ENCODE results near the gene HDAC4. TPM values are rescaled to one million over a fixed set of nuclear protein-coding genes. Genes with fewer than 3 reads are reported as not detected.

HDAC4 gene
- total RNA-seq, 2 donors from 2014 or later: 8.1 to 20.1 TPM

DNA sequence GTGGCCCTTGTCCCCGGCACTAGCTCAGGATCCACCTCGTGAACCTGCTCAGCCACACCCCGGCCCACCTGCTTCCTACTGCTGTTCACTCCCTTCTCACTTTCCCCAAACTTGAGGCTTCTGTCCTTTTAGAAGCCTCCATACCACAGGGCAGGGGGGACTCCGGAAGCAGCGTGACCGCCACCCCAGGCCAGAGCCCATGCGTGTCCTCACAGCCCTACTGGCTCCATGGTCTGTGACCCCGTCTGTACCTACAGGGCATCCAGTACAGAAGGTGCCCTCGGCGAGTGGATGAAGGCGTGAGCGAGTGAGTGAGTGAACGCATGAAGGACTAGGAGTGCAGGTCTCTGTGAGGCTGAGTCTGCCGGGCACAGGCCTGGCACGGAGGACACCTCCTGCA is 299.7 kb downstream of the HDAC4 start:
- H3K9me3 ChIP-seq: no peaks in the 10 kb centered on the region
- DNase-seq (ENCODE audit: low spot score): no peak
- H3K27me3 ChIP-seq: no peaks in the 10 kb centered on the region
- no peak overlapping the region for H3K4me3 ChIP-seq
- H3K36me3 ChIP-seq: peaks cover 42% of the 10 kb centered on the region
- H3K27ac ChIP-seq: no peak overlapping the region
- TF ChIP-seq, protein P1, sequence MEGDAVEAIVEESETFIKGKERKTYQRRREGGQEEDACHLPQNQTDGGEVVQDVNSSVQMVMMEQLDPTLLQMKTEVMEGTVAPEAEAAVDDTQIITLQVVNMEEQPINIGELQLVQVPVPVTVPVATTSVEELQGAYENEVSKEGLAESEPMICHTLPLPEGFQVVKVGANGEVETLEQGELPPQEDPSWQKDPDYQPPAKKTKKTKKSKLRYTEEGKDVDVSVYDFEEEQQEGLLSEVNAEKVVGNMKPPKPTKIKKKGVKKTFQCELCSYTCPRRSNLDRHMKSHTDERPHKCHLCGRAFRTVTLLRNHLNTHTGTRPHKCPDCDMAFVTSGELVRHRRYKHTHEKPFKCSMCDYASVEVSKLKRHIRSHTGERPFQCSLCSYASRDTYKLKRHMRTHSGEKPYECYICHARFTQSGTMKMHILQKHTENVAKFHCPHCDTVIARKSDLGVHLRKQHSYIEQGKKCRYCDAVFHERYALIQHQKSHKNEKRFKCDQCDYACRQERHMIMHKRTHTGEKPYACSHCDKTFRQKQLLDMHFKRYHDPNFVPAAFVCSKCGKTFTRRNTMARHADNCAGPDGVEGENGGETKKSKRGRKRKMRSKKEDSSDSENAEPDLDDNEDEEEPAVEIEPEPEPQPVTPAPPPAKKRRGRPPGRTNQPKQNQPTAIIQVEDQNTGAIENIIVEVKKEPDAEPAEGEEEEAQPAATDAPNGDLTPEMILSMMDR (IDR thresholded peaks at IDR 0.05): no peak
- no peaks in the 10 kb centered on the region for H3K4me1 ChIP-seq

GRCh38 chr2:239099474-239099873 is 301.3 kb downstream of the HDAC4 start:
- DNase-seq (ENCODE audit: low spot score): no peak
- H3K27ac ChIP-seq: no peak overlapping the region
- H3K36me3 ChIP-seq: peaks cover 42% of the 10 kb centered on the region
- H3K4me1 ChIP-seq: no peaks in the 10 kb centered on the region
- H3K4me3 ChIP-seq: no peak overlapping the region
- no peaks in the 10 kb centered on the region for H3K9me3 ChIP-seq
- H3K27me3 ChIP-seq: no peaks in the 10 kb centered on the region
- TF ChIP-seq, protein P1 (IDR thresholded peaks at IDR 0.05): no peak

GRCh38 chr2:239098288-239098970 is 302.4 kb downstream of the HDAC4 start:
- H3K27me3 ChIP-seq: no peaks in the 10 kb centered on the region
- H3K36me3 ChIP-seq: peaks cover 42% of the 10 kb centered on the region
- H3K27ac ChIP-seq: no peak overlapping the region
- TF ChIP-seq, protein P1 (IDR thresholded peaks at IDR 0.05): no peak
- no peak for DNase-seq (ENCODE audit: low spot score)
- no peaks in the 10 kb centered on the region for H3K4me1 ChIP-seq
- no peak overlapping the region for H3K4me3 ChIP-seq
- no peaks in the 10 kb centered on the region for H3K9me3 ChIP-seq

DNA sequence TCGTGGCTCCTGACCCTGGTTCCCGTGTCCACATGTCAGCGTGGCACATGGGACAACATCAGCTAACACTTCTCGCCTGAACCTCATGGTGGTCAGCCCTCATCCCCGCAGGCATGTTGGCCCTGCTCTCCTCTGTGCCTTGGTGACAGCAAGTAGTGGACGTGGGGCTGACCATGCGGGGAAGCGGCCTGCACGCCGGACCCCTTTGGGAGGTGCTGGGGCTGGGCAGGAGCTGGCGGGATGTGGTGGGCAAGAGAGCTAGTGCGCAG is 303.5 kb downstream of the HDAC4 start:
- H3K27ac ChIP-seq: no peak overlapping the region
- H3K27me3 ChIP-seq: no peaks in the 10 kb centered on the region
- no peaks in the 10 kb centered on the region for H3K9me3 ChIP-seq
- H3K4me3 ChIP-seq: no peak overlapping the region
- H3K4me1 ChIP-seq: no peaks in the 10 kb centered on the region
- H3K36me3 ChIP-seq: peaks cover 36% of the 10 kb centered on the region
- no peak for DNase-seq (ENCODE audit: low spot score)
- TF ChIP-seq, protein P1 (IDR thresholded peaks at IDR 0.05): no peak

DNA sequence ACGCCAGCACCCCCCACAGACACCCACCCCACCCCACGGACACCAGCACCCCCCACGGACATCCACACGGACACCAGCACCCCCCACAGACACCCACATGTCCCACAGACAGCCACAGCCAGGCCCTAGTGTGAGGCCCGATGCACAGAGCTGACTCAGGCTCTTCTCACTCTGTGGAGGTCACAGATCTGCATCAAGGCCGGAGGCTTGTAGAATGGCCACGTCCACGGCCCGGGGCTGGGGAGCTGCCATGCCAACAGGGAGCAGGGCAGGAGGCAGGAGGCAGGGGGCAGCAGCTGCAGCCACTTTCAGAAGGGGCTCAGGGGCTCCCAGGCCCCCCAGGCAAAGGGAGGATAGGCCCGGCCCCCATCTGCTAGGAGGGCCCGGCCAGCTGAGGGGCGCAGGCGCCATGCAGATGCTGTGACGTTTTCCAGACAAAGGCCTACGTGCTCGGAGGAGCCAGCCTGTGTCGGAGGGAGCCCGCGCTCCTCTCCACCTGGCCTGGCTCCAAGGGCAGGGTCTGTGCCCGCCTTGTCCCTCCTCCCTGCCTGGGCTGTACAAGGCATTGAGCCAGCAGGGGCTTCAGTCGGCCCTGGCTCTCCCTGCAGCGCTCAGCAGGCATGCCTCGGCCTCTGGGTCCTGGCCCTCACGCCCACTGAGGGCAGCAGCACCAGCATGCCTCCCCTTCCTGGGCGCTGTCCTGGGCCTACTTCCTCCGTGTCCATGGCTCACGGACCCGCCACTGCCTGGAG is 304.0 kb downstream of the HDAC4 start:
- TF ChIP-seq, protein P1 (IDR thresholded peaks at IDR 0.05): no peak
- peaks cover 32% of the 10 kb centered on the region for H3K36me3 ChIP-seq
- H3K4me3 ChIP-seq: no peak overlapping the region
- no peaks in the 10 kb centered on the region for H3K9me3 ChIP-seq
- DNase-seq (ENCODE audit: low spot score): no peak
- no peaks in the 10 kb centered on the region for H3K27me3 ChIP-seq
- no peaks in the 10 kb centered on the region for H3K4me1 ChIP-seq
- no peak overlapping the region for H3K27ac ChIP-seq

Measured in right atrium auricular region (tissue), 2 donors.